H1 (cell line): ENCODE data around the gene GINS3. TPM values are rescaled to one million over a fixed set of nuclear protein-coding genes. Genes with fewer than 3 reads are reported as not detected.

Source experiments
- CTCF ChIA-PET: fragments of 300-600 bp; sonication (Branson Sonifier 250); formaldehyde crosslinking; loops from one replicate; lab custom pipeline; 2021; ENCODE audit not compliant: partially characterized antibody; lab: Charles Lee
- POLR2A ChIA-PET: fragments of 300-600 bp; sonication (Branson Sonifier 250); formaldehyde crosslinking; loops from one replicate; lab custom pipeline; 2021; ENCODE audit warnings: inconsistent platforms; ENCODE audit not compliant: partially characterized antibody; lab: Charles Lee
- DNase-seq, 2 experiments: peaks; one replicate each; pipeline versions ENCODE4 v3.0.0 to v3.0.0-alpha.2; 2010 to 2022; ENCODE audit warnings: low spot score in 2 of 2, low read depth in 1 of 2, mixed read lengths in 1 of 2
- FAIRE-seq: peaks from 2 replicates; lab custom pipeline; 2011; peaks lifted over from hg19 to GRCh38; lab: Jason Lieb, UNC
- H2AFZ ChIP-seq: 2 replicates; pipeline ENCODE4 v1.8.1; 2012; ENCODE audit warnings: low read length, inconsistent platforms
- H2AK5ac ChIP-seq: 2 replicates; pipeline ENCODE4 v1.6.1; 2013; ENCODE audit warnings: low read depth, low read length
- H2BK120ac ChIP-seq: replicated peaks from 2 replicates; pipeline ENCODE3; 2013; ENCODE audit warnings: low read depth, low read length, inconsistent platforms
- H2BK12ac ChIP-seq: 2 replicates; pipeline ENCODE4 v1.6.1; 2013; ENCODE audit warnings: low read depth, low read length
- H2BK15ac ChIP-seq: 2 replicates; pipeline ENCODE4 v1.6.1; 2013; ENCODE audit warnings: low read length
- H2BK20ac ChIP-seq: 2 replicates; pipeline ENCODE4 v1.6.1; 2013; ENCODE audit warnings: low read length
- H2BK5ac ChIP-seq: 2 replicates; pipeline ENCODE4 v1.6.1; 2013; ENCODE audit warnings: low read depth, low read length
- H3K14ac ChIP-seq: 2 replicates; pipeline ENCODE4 v1.6.1; 2013; ENCODE audit warnings: inconsistent platforms; ENCODE audit not compliant: insufficient read length
- H3K18ac ChIP-seq: 2 replicates; pipeline ENCODE4 v1.6.1; 2013; ENCODE audit warnings: low read length; ENCODE audit errors: extremely low read depth
- H3K23ac ChIP-seq: 2 replicates; pipeline ENCODE4 v1.6.1; 2013; ENCODE audit warnings: inconsistent platforms; ENCODE audit not compliant: insufficient read length
- H3K23me2 ChIP-seq: 2 replicates; pipeline ENCODE4 v1.6.1; 2013; ENCODE audit warnings: low read depth, low read length
- H3K27ac ChIP-seq: 2 replicates; pipeline ENCODE4 v1.6.1; 2011; ENCODE audit warnings: low read depth, low read length, inconsistent platforms
- H3K27me3 ChIP-seq, 4 experiments: replicated peaks in 1 of 4; 1 replicate in 1 of 4; 2 replicates in 3 of 4; pipeline versions ENCODE4 v1.6.1 to v1.8.1; 2011 to 2013; ENCODE audit warnings: low read length in 3 of 4, mild to moderate bottlenecking in 3 of 4, inconsistent platforms in 2 of 4, mixed read lengths in 2 of 4, moderate library complexity in 1 of 4; ENCODE audit not compliant: control insufficient read depth in 3 of 4, insufficient read depth in 3 of 4; ENCODE audit errors: extremely low read depth in 1 of 4
- H3K36me3 ChIP-seq, 4 experiments: 2 replicates each; pipeline versions ENCODE4 v1.6.1 to v1.8.1; 2011 to 2013; ENCODE audit warnings: mild to moderate bottlenecking in 4 of 4, low read length in 3 of 4, moderate library complexity in 2 of 4, control low read depth in 1 of 4, inconsistent platforms in 1 of 4; ENCODE audit not compliant: insufficient read depth in 4 of 4, control insufficient read depth in 2 of 4
- H3K4ac ChIP-seq: replicated peaks from 2 replicates; pipeline ENCODE3; 2013; ENCODE audit warnings: low read length, low read depth, mixed read lengths, inconsistent platforms; ENCODE audit not compliant: insufficient read length
- H3K4me1 ChIP-seq, 4 experiments: replicated peaks in 1 of 4; 1 replicate in 1 of 4; 2 replicates in 3 of 4; pipeline versions ENCODE4 v1.6.1 to v1.8.1; 2011 to 2013; ENCODE audit warnings: low read length in 3 of 4, inconsistent platforms in 2 of 4, mixed read lengths in 1 of 4; ENCODE audit not compliant: insufficient read depth in 4 of 4, control insufficient read depth in 3 of 4
- H3K4me2 ChIP-seq, 2 experiments: 2 replicates each; pipeline versions ENCODE4 v1.6.1 to v1.8.1; 2011 to 2013; ENCODE audit warnings: low read depth in 2 of 2, low read length in 2 of 2, control low read depth in 1 of 2, inconsistent platforms in 1 of 2, mild to moderate bottlenecking in 1 of 2; ENCODE audit not compliant: insufficient read depth in 1 of 2
- H3K4me3 ChIP-seq, 4 experiments: fragments of 200-600, 300-600 bp in 1 of 4; sonication (generic), shearing (Covaris generic), sonication (Bioruptor Twin) in 1 of 4; 2 replicates each; pipeline versions ENCODE4 v1.5.1 to v1.8.1; 2011 to 2016; ENCODE audit warnings: low read length in 4 of 4, low read depth in 3 of 4, control low read depth in 2 of 4, inconsistent platforms in 2 of 4, mild to moderate bottlenecking in 2 of 4, mixed read lengths in 1 of 4, moderate library complexity in 1 of 4; ENCODE audit not compliant: insufficient read depth in 2 of 4; ENCODE audit errors: extremely low read depth in 1 of 4
- H3K56ac ChIP-seq: replicated peaks from 2 replicates; pipeline ENCODE3; 2013; ENCODE audit warnings: low read depth, mild to moderate bottlenecking, mixed read lengths, low read length, inconsistent platforms; ENCODE audit not compliant: insufficient read length
- H3K79me1 ChIP-seq: 2 replicates; pipeline ENCODE4 v1.6.1; 2013; ENCODE audit warnings: low read depth, low read length, control low read depth
- H3K79me2 ChIP-seq, 2 experiments: 2 replicates each; pipeline versions ENCODE4 v1.6.1 to v1.8.1; 2012 to 2013; ENCODE audit warnings: low read length in 2 of 2, mild to moderate bottlenecking in 2 of 2, inconsistent platforms in 1 of 2; ENCODE audit not compliant: insufficient read depth in 2 of 2, control insufficient read depth in 1 of 2
- H3K9ac ChIP-seq, 4 experiments: replicated peaks in 1 of 4; 1 replicate in 1 of 4; 2 replicates in 3 of 4; pipeline versions ENCODE4 v1.6.1 to v1.8.1; 2011 to 2013; ENCODE audit warnings: low read depth in 3 of 4, low read length in 3 of 4, control low read depth in 2 of 4, mild to moderate bottlenecking in 2 of 4, moderate library complexity in 2 of 4, inconsistent platforms in 1 of 4; ENCODE audit errors: extremely low read depth in 1 of 4
- H3K9me3 ChIP-seq, 2 experiments: 2 replicates each; pipeline versions ENCODE4 v1.6.1 to v1.8.1; 2012 to 2013; ENCODE audit warnings: mild to moderate bottlenecking in 2 of 2, moderate library complexity in 2 of 2, control low read depth in 1 of 2, inconsistent platforms in 1 of 2, low read depth in 1 of 2, low read length in 1 of 2, mixed read lengths in 1 of 2; ENCODE audit not compliant: insufficient read depth in 2 of 2
- H4K20me1 ChIP-seq, 2 experiments: replicated peaks in 1 of 2; 2 replicates each; pipeline versions ENCODE3 to v1.8.1; 2011 to 2013; ENCODE audit warnings: inconsistent platforms in 2 of 2, low read length in 2 of 2, mild to moderate bottlenecking in 1 of 2; ENCODE audit not compliant: insufficient read depth in 2 of 2, control insufficient read depth in 1 of 2
- H4K5ac ChIP-seq: 2 replicates; pipeline ENCODE4 v1.6.1; 2013; ENCODE audit warnings: low read length, low read depth, mixed read lengths, inconsistent platforms; ENCODE audit not compliant: insufficient read length
- H4K8ac ChIP-seq: 2 replicates; pipeline ENCODE4 v1.8.0; 2013; ENCODE audit warnings: mild to moderate bottlenecking, moderate library complexity, low read length, inconsistent platforms; ENCODE audit not compliant: insufficient read depth; ENCODE audit errors: extremely low read depth
- H4K91ac ChIP-seq: replicated peaks from 2 replicates; pipeline ENCODE3; 2013; ENCODE audit warnings: low read length, mixed read lengths, inconsistent platforms; ENCODE audit not compliant: insufficient read length
- BACH1 ChIP-seq: IDR thresholded peaks from 2 replicates; pipeline ENCODE4 v1.6.1; 2012; ENCODE audit warnings: low read length, improper control_type of control experiment
- CBX8 ChIP-seq: fragments of 300-800, 300-1000 bp; sonication (generic); IDR thresholded peaks from 2 replicates; pipeline ENCODE4 v1.7.1; 2016; ENCODE audit warnings: low read depth, low read length, borderline replicate concordance
- JUN ChIP-seq: IDR thresholded peaks from 2 replicates; pipeline ENCODE4 v1.6.1; 2011; ENCODE audit warnings: low read depth, mild to moderate bottlenecking, improper control_type of control experiment, low read length
- MAFK ChIP-seq: IDR thresholded peaks from 2 replicates; pipeline ENCODE4 v1.6.1; 2012; ENCODE audit warnings: low read depth, mild to moderate bottlenecking, improper control_type of control experiment, low read length
- NRF1 ChIP-seq: IDR thresholded peaks from 2 replicates; pipeline ENCODE4 v1.6.1; 2011; ENCODE audit warnings: mild to moderate bottlenecking, low read depth, low read length, improper control_type of control experiment
- SP4 ChIP-seq: IDR thresholded peaks from 2 replicates; pipeline ENCODE4 v1.6.1; 2012; ENCODE audit warnings: low read length, inconsistent platforms
- SRF ChIP-seq: IDR thresholded peaks from 2 replicates; pipeline ENCODE4 v1.6.1; 2011; ENCODE audit warnings: mild to moderate bottlenecking, low read depth, low read length, moderate library complexity
- TAF7 ChIP-seq: optimal IDR thresholded peaks from 2 replicates; pipeline ENCODE3; 2011; ENCODE audit warnings: low read depth, mild to moderate bottlenecking, inconsistent platforms, low read length, moderate library complexity, borderline replicate concordance
- ZNF274 ChIP-seq: IDR thresholded peaks from 2 replicates; pipeline ENCODE4 v1.7.0; 2012; ENCODE audit warnings: low read length, borderline replicate concordance; ENCODE audit errors: extremely low read depth
- WGBS, 2 experiments: shearing (Covaris generic) in 1 of 2; methylation state at CpG; one replicate each; pipeline versions ENCODE4 v1.1.6 to v1.1.7; 2013 to 2015; ENCODE audit warnings: low lambda C conversion rate in 2 of 2, mixed read lengths in 2 of 2, inconsistent platforms in 1 of 2, low coverage in 1 of 2, missing lambda C conversion rate in 1 of 2; ENCODE audit not compliant: insufficient replicate concordance in 2 of 2, insufficient coverage in 1 of 2, insufficient read length in 1 of 2; ENCODE audit errors: extremely low coverage in 1 of 2, missing lambda C conversion rate in 1 of 2; 5-methylcytosine and 5-hydroxymethylcytosine counted together
- polyA plus RNA-seq, 7 experiments: library from polyadenylated mRNA; depleted of rRNA in 3 of 7; stranded (reverse) in 5 of 7; unstranded in 2 of 7; fragments of >200 nt in 5 of 7; fragments of 200-250 nt in 2 of 7; gene quantifications; 1 replicate in 5 of 7; 2 replicates in 1 of 7; 4 replicates in 1 of 7; pipeline versions ENCODE4 v1.2.1 to v1.2.3, GENCODE V29; 2011 to 2013; ENCODE audit warnings: missing spikeins in 2 of 7, mixed read lengths in 2 of 7
- total RNA-seq: library from RNA; stranded (reverse); fragmentation: NEBNext Ultra II Directional; extraction: Animal tissue kit (Norgen Biotek cat#: 25700); gene quantifications from 2 replicates; pipeline ENCODE4 v1.2.1, GENCODE V29; 2021
- TF ChIP-seq, protein P1 (sequence below): IDR thresholded peaks from 2 replicates; pipeline ENCODE4 v1.6.1; 2012; ENCODE audit warnings: low read length, inconsistent platforms

The GINS3 gene
- total and polyA plus RNA-seq, 2 of the 8 experiments (the other 6 are each of a cell fraction or from before 2014, with no cell fraction given) = 12.9 to 15.4 TPM

- Histone ChIP-seq H4K8ac (no peak overlapping the region), H2BK12ac (no peak overlapping the region), H3K9ac (no peak overlapping the region), H2BK20ac (no peak overlapping the region), H3K4me1 (no peaks in the 10 kb centered on the region), H3K27me3 (no peaks in the 10 kb centered on the region), H3K23ac (no peak overlapping the region), H3K79me1 (no peaks in the 10 kb centered on the region), H3K27ac (no peak overlapping the region), H3K56ac (no peak overlapping the region), H3K4me3 (no peak overlapping the region), H3K36me3 (no peaks in the 10 kb centered on the region), H2BK15ac (no peak overlapping the region), H3K9me3 (no peaks in the 10 kb centered on the region), H4K5ac (no peak overlapping the region), H4K91ac (no peak overlapping the region), H2AFZ (no peak overlapping the region), H3K14ac (no peak overlapping the region), H4K20me1 (no peaks in the 10 kb centered on the region), H3K23me2 (no peaks in the 10 kb centered on the region), H3K4ac (no peak overlapping the region), H3K4me2 (no peak overlapping the region), H2BK120ac (no peak overlapping the region), H2BK5ac (no peak overlapping the region), H3K18ac (no peak overlapping the region), H3K79me2 (no peaks in the 10 kb centered on the region), H2AK5ac (no peak overlapping the region)
- whole genome bisulfite sequencing, 2 experiments = 90% methylated on average over 4 of the region's 4 CpGs; no CpG with 5 or more reads in 1 of the 2 experiments
- FAIRE-seq (no peak), DNase-seq (no peak)
- ChIA-PET CTCF (no interaction called here), POLR2A (interaction anchor here (0.6 kb wide), 1 partner anchor 155 kb away, joined by 3 read pairs; no protein-coding TSS in a partner anchor)
- TF ChIP-seq SRF = no peak
- TF ChIP-seq MAFK = no peak
- TF ChIP-seq TAF7 = no peak
- no peak for TF ChIP-seq SP4
- TF ChIP-seq BACH1 = no peak
- TF ChIP-seq, protein P1, sequence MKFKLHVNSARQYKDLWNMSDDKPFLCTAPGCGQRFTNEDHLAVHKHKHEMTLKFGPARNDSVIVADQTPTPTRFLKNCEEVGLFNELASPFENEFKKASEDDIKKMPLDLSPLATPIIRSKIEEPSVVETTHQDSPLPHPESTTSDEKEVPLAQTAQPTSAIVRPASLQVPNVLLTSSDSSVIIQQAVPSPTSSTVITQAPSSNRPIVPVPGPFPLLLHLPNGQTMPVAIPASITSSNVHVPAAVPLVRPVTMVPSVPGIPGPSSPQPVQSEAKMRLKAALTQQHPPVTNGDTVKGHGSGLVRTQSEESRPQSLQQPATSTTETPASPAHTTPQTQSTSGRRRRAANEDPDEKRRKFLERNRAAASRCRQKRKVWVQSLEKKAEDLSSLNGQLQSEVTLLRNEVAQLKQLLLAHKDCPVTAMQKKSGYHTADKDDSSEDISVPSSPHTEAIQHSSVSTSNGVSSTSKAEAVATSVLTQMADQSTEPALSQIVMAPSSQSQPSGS = no peak
- TF ChIP-seq CBX8 = no peak
- no peak for TF ChIP-seq JUN
- TF ChIP-seq ZNF274 = no peak
- TF ChIP-seq NRF1 = no peak
Observed at GRCh38 chr16:58377932-58378331, 14.3 kb upstream of the GINS3 start.
